HEK293 (cell line): ENCODE data around the gene CTDSP2.
"Not testable (repeated sequence)": the region's sequence is repeated elsewhere in the genome, so short reads cannot be mapped to it uniquely, and the experiment has no call there.

Source experiments
- CTCF ChIA-PET: fragments of 350-600 bp; formaldehyde crosslinking; extraction: SDS; loops from one replicate; lab custom pipeline; 2021; ENCODE audit warnings: antibody characterized with exemption; lab: Yijun Ruan, JAX
- POLR2A ChIA-PET: fragments of 300-600 bp; formaldehyde crosslinking; extraction: SDS; loops from one replicate; lab custom pipeline; 2020; ENCODE audit warnings: antibody characterized with exemption, inconsistent platforms; lab: Yijun Ruan, JAX
- H3K27ac ChIP-seq: fragments of 200-500 bp; sonication (Bioruptor generic); 2 replicates; pipeline ENCODE4 v1.5.1; 2014; ENCODE audit warnings: low read depth, low read length, control low read depth, inconsistent platforms; ENCODE audit errors: extremely low read depth
- H3K36me3 ChIP-seq, 2 experiments: fragments of 200-500 bp in 1 of 2; sonication (Bioruptor generic) in 1 of 2; 1 replicate in 1 of 2; 2 replicates in 1 of 2; pipeline ENCODE4 v1.5.1; 2014 to 2017; ENCODE audit warnings: inconsistent platforms in 2 of 2, low read length in 2 of 2; ENCODE audit not compliant: control insufficient read depth in 2 of 2, insufficient read depth in 1 of 2
- H3K4me1 ChIP-seq: fragments of 200-500 bp; sonication (Bioruptor generic); 2 replicates; pipeline ENCODE4 v1.5.1; 2014; ENCODE audit warnings: mild to moderate bottlenecking, low read length, inconsistent platforms; ENCODE audit not compliant: control insufficient read depth, insufficient read depth
- H3K4me3 ChIP-seq: 2 replicates; pipeline ENCODE4 v1.5.1; 2011; ENCODE audit warnings: low read depth, mild to moderate bottlenecking, control low read depth, low read length, moderate library complexity
- H3K9me3 ChIP-seq: fragments of 200-500 bp; sonication (Bioruptor generic); 2 replicates; pipeline ENCODE4 v1.5.1; 2014; ENCODE audit warnings: low read depth, low read length, inconsistent platforms; ENCODE audit not compliant: control insufficient read depth, insufficient read depth
- KLF10 ChIP-seq: fragments of 450-650 bp; IDR thresholded peaks from 2 replicates; pipeline ENCODE4 v1.5.1; 2018; ENCODE audit warnings: missing biosample characterization, mild to moderate bottlenecking, missing genetic modification characterization
- KLF8 ChIP-seq: fragments of 450-650 bp; formaldehyde crosslinking; IDR thresholded peaks from 2 replicates; pipeline ENCODE4 v1.5.1; 2016; ENCODE audit warnings: missing biosample characterization, missing genetic modification characterization
- MYNN ChIP-seq: fragments of 450-650 bp; formaldehyde crosslinking; IDR thresholded peaks from 2 replicates; pipeline ENCODE4 v1.5.1; 2016; ENCODE audit warnings: missing biosample characterization, missing genetic modification characterization, borderline replicate concordance
- PRDM1 ChIP-seq: fragments of 450-650 bp; formaldehyde crosslinking; IDR thresholded peaks from 2 replicates; pipeline ENCODE4; 2016; ENCODE audit warnings: missing biosample characterization, missing genetic modification characterization
- PRDM2 ChIP-seq: fragments of 450-650 bp; formaldehyde crosslinking; IDR thresholded peaks from 2 replicates; pipeline ENCODE4 v1.5.1; 2016; ENCODE audit warnings: missing biosample characterization, missing genetic modification characterization, borderline replicate concordance
- SALL2 ChIP-seq: fragments of 450-650 bp; formaldehyde crosslinking; IDR thresholded peaks from 2 replicates; pipeline ENCODE4 v1.5.0; 2017; ENCODE audit warnings: missing biosample characterization, mild to moderate bottlenecking, missing genetic modification characterization, borderline replicate concordance
- ZBTB21 ChIP-seq: fragments of 450-650 bp; formaldehyde crosslinking; IDR thresholded peaks from 2 replicates; pipeline ENCODE4 v1.5.1; 2017; ENCODE audit warnings: missing biosample characterization, missing genetic modification characterization
- ZNF133 ChIP-seq: fragments of 450-650 bp; formaldehyde crosslinking; IDR thresholded peaks from 2 replicates; pipeline ENCODE4 v1.5.1; 2016; ENCODE audit warnings: missing biosample characterization, missing genetic modification characterization
- ZNF18 ChIP-seq: fragments of 450-650 bp; formaldehyde crosslinking; IDR thresholded peaks from 2 replicates; pipeline ENCODE4 v1.5.1; 2016; ENCODE audit warnings: missing biosample characterization, missing genetic modification characterization
- ZNF19 ChIP-seq: fragments of 450-650 bp; formaldehyde crosslinking; IDR thresholded peaks from 2 replicates; pipeline ENCODE4; 2016; ENCODE audit warnings: missing biosample characterization, missing genetic modification characterization, low read depth
- ZNF211 ChIP-seq: fragments of 450-650 bp; formaldehyde crosslinking; IDR thresholded peaks from 2 replicates; pipeline ENCODE4 v1.5.1; 2016; ENCODE audit warnings: low read depth, missing biosample characterization, missing genetic modification characterization
- ZNF221 ChIP-seq: fragments of 450-650 bp; formaldehyde crosslinking; IDR thresholded peaks from 2 replicates; pipeline ENCODE4 v1.5.1; 2017; ENCODE audit warnings: missing biosample characterization, missing genetic modification characterization, borderline replicate concordance
- ZNF223 ChIP-seq: fragments of 450-650 bp; formaldehyde crosslinking; IDR thresholded peaks from 2 replicates; pipeline ENCODE4 v1.5.1; 2016; ENCODE audit warnings: missing biosample characterization, missing genetic modification characterization
- ZNF26 ChIP-seq: fragments of 450-650 bp; formaldehyde crosslinking; IDR thresholded peaks from 2 replicates; pipeline ENCODE4 v1.5.1; 2016; ENCODE audit warnings: missing biosample characterization, missing genetic modification characterization
- ZNF335 ChIP-seq: fragments of 450-650 bp; formaldehyde crosslinking; conservative IDR thresholded peaks from 2 replicates; pipeline ENCODE4 v1.5.1; 2016; ENCODE audit warnings: missing biosample characterization, missing genetic modification characterization
- ZNF645 ChIP-seq: fragments of 450-650 bp; formaldehyde crosslinking; IDR thresholded peaks from 2 replicates; pipeline ENCODE4; 2016; ENCODE audit warnings: missing biosample characterization, missing genetic modification characterization
- ZNF670 ChIP-seq: fragments of 450-650 bp; formaldehyde crosslinking; IDR thresholded peaks from 2 replicates; pipeline ENCODE4 v1.5.1; 2016; ENCODE audit warnings: missing biosample characterization, missing genetic modification characterization, low read depth
- ZNF830 ChIP-seq: fragments of 450-650 bp; IDR thresholded peaks from 2 replicates; pipeline ENCODE4 v1.5.0; 2018; ENCODE audit warnings: missing biosample characterization, missing genetic modification characterization, low read depth, mild to moderate bottlenecking, moderate library complexity

Gene CTDSP2

GRCh38 chr12:57775044-57775443 lies 71.5 kb downstream of the CTDSP2 start:
- TF ChIP-seq SALL2 (no peak), ZNF211 (tag by site-specific recombination) (no peak), ZNF645 (tag by site-specific recombination) (no peak), ZNF221 (tag by site-specific recombination) (no peak), ZNF26 (tag by site-specific recombination) (no peak), ZNF18 (tag by site-specific recombination) (no peak), ZBTB21 (tag by site-specific recombination) (no peak), ZNF670 (tag by site-specific recombination) (no peak), PRDM2 (tag by site-specific recombination) (no peak), ZNF335 (tag by site-specific recombination) (no peak), KLF8 (tag by site-specific recombination) (no peak), MYNN (no peak), ZNF830 (tag by site-specific recombination) (no peak), KLF10 (tag by site-specific recombination) (no peak), ZNF223 (tag by site-specific recombination) (no peak), ZNF133 (no peak), ZNF19 (tag by site-specific recombination) (no peak), PRDM1 (tag by site-specific recombination) (no peak)
- ChIA-PET POLR2A (no interaction called here), CTCF (interaction anchor here (1.0 to 1.8 kb wide), 5 partner anchors 8 to 18 kb away, joined by 3 to 9 read pairs (median 4); partner anchors contain the start of gene TSFM)
- H3K4me3 ChIP-seq, result no peak overlapping the region
- H3K4me1 ChIP-seq, result 0 out of 2 replicates have a peak, but pooled peaks cover 6% of the 10 kb centered on the region
- H3K27ac ChIP-seq, result no peak overlapping the region
- H3K9me3 ChIP-seq, result no peaks in the 10 kb centered on the region
- H3K36me3 ChIP-seq, result peaks cover 5 to 32% of the 10 kb centered on the region in 2 experiments; a peak in 2 of 3 replicates

GRCh38 chr12:57774634-57775033 lies 71.9 kb downstream of the CTDSP2 start:
- H3K4me1 ChIP-seq, POLR2A ChIA-PET, H3K27ac ChIP-seq, H3K9me3 ChIP-seq, H3K4me3 ChIP-seq: not testable (repeated sequence)
- peaks cover 5 to 32% of the 10 kb centered on the region in 2 experiments; a peak in 2 of 3 replicates for H3K36me3 ChIP-seq
- CTCF ChIA-PET, result interaction anchor here (1.3 to 1.8 kb wide), 4 partner anchors 8 to 18 kb away, joined by 3 to 9 read pairs (median 4); partner anchors contain the start of gene TSFM
